Uterus (tissue), 4 donors: ENCODE results near the gene GABRB1. TPM values are rescaled to one million over a fixed set of nuclear protein-coding genes. Genes with fewer than 3 reads are reported as not detected.

Source experiments
- DNase-seq, 2 donors: peaks; one replicate each; pipeline ENCODE4 v3.0.0-alpha.2; 2019 to 2020
- H3K27ac ChIP-seq, 2 donors: fragments of 200-600 bp; sonication (generic); 1 replicate in 1 of 2; 2 replicates in 1 of 2; pipeline ENCODE4 v1.5.1; 2016 to 2018
- H3K27me3 ChIP-seq, 2 donors: fragments of 200-600 bp; sonication (generic); one replicate each; pipeline ENCODE4 v1.5.1; 2018 to 2019; ENCODE audit warnings: control low read depth in 1 of 2
- H3K36me3 ChIP-seq, 2 donors: fragments of 200-600 bp; sonication (generic); one replicate each; pipeline ENCODE4 v1.5.1; 2019; ENCODE audit warnings: control low read depth in 1 of 2
- H3K4me1 ChIP-seq, 2 donors: fragments of 200-600 bp; sonication (generic); one replicate each; pipeline ENCODE4 v1.5.1; 2018 to 2019; ENCODE audit warnings: control low read depth in 1 of 2
- H3K4me3 ChIP-seq, 2 donors: fragments of 200-600 bp; sonication (generic); 1 replicate in 1 of 2; 2 replicates in 1 of 2; pipeline ENCODE4 v1.5.1; 2018 to 2019; ENCODE audit warnings: mild to moderate bottlenecking in 1 of 2
- H3K9me3 ChIP-seq, 2 donors: fragments of 200-600 bp; sonication (generic); one replicate each; pipeline ENCODE4 v1.5.1; 2019; ENCODE audit warnings: control low read depth in 1 of 2
- CTCF ChIP-seq, 4 experiments: fragments of 200-600 bp in 2 of 4; fragments of 450-650 bp in 2 of 4; sonication (generic) in 2 of 4; IDR thresholded peaks; one replicate each; pipeline ENCODE4 v1.5.1; 2016 to 2019; ENCODE audit warnings: antibody characterized with exemption in 4 of 4, mild to moderate bottlenecking in 2 of 4, moderate library complexity in 1 of 4
- POLR2A ChIP-seq, 2 donors: fragments of 450-650 bp; IDR thresholded peaks; one replicate each; pipeline ENCODE4 v1.6.1; 2016; ENCODE audit warnings: antibody characterized with exemption in 2 of 2, mild to moderate bottlenecking in 1 of 2, moderate library complexity in 1 of 2
- intact Hi-C: fragments of 100-400 bp; cut with DNase I; formaldehyde crosslinking; loops from one replicate; pipeline ENCODE4 v1.15.1; 2023; ENCODE audit warnings: low total_unique reads
- total RNA-seq, 4 donors: library from RNA; depleted of rRNA in 3 of 4; stranded (reverse); fragments of >200 nt in 3 of 4; gene quantifications; one replicate each; pipeline versions ENCODE4 v1.1.0 to v1.2.4, GENCODE V29; 2014 to 2023
- donor health status: DM: yes; HTN: yes; CAD: no.

The GABRB1 gene
- total RNA-seq, 4 donors from 2014 or later = 1.2 to 1.5 TPM; not detected in 2

- no peaks in the 10 kb centered on the region for H3K4me1 ChIP-seq
- H3K36me3 ChIP-seq = no peaks in the 10 kb centered on the region
- TF ChIP-seq CTCF (IDR thresholded peaks at IDR 0.05) = no peak
- no peak for TF ChIP-seq POLR2A (IDR thresholded peaks at IDR 0.05)
- H3K27me3 ChIP-seq = no peaks in the 10 kb centered on the region
- H3K4me3 ChIP-seq = no peak overlapping the region
- no peak for DNase-seq
- no peaks in the 10 kb centered on the region for H3K9me3 ChIP-seq
- intact Hi-C loops = no loop called here
- H3K27ac ChIP-seq = no peak overlapping the region
Observed at GRCh38 chr4:47104986-47105385, 73.6 kb downstream of the GABRB1 start.

- H3K27me3 ChIP-seq = no peaks in the 10 kb centered on the region
- no peak for DNase-seq
Observed at GRCh38 chr4:47106561-47106960, 75.2 kb downstream of the GABRB1 start.

GRCh38 chr4:47109379-47109778 is 78.0 kb downstream of the GABRB1 start:
- Histone ChIP-seq H3K36me3 (no peaks in the 10 kb centered on the region), H3K27ac (no peak overlapping the region)
- intact Hi-C loops = no loop called here

More at GRCh38 chr4:47106561-47106960, 75.2 kb downstream of the GABRB1 start:
- Histone ChIP-seq H3K36me3 (no peaks in the 10 kb centered on the region), H3K27ac (peak overlapping the region in 1 of 2 donors; percentile 5), H3K4me3 (no peak overlapping the region), H3K9me3 (no peaks in the 10 kb centered on the region), H3K4me1 (no peaks in the 10 kb centered on the region)
- TF ChIP-seq CTCF (IDR thresholded peaks at IDR 0.05) (no peak), POLR2A (IDR thresholded peaks at IDR 0.05) (no peak)
- intact Hi-C loops = no loop called here

GRCh38 chr4:47110546-47111132 is 79.3 kb downstream of the GABRB1 start:
- TF ChIP-seq CTCF (IDR thresholded peaks at IDR 0.05) (no peak), POLR2A (IDR thresholded peaks at IDR 0.05) (no peak)
- H3K27me3 ChIP-seq = no peaks in the 10 kb centered on the region
- H3K27ac ChIP-seq = no peak overlapping the region
- no peak for DNase-seq
- H3K9me3 ChIP-seq = no peaks in the 10 kb centered on the region
- H3K4me1 ChIP-seq = no peaks in the 10 kb centered on the region
- H3K36me3 ChIP-seq = no peaks in the 10 kb centered on the region
- intact Hi-C loops = no loop called here
- H3K4me3 ChIP-seq = no peak overlapping the region

More at GRCh38 chr4:47109379-47109778, 78.0 kb downstream of the GABRB1 start:
- Histone ChIP-seq H3K9me3 (no peaks in the 10 kb centered on the region), H3K27me3 (no peaks in the 10 kb centered on the region), H3K4me3 (no peak overlapping the region), H3K4me1 (no peaks in the 10 kb centered on the region)
- DNase-seq = no peak
- TF ChIP-seq POLR2A (IDR thresholded peaks at IDR 0.05) (no peak), CTCF (IDR thresholded peaks at IDR 0.05) (no peak)

GRCh38 chr4:47118192-47118929 is 87.0 kb downstream of the GABRB1 start:
- Histone ChIP-seq H3K36me3 (no peaks in the 10 kb centered on the region), H3K9me3 (no peaks in the 10 kb centered on the region), H3K27me3 (no peaks in the 10 kb centered on the region), H3K4me1 (no peaks in the 10 kb centered on the region), H3K4me3 (no peak overlapping the region), H3K27ac (no peak overlapping the region)
- TF ChIP-seq POLR2A (IDR thresholded peaks at IDR 0.05) (no peak), CTCF (IDR thresholded peaks at IDR 0.05) (no peak)
- intact Hi-C loops = no loop called here
- DNase-seq = no peak
